HEK293 (cell line): ENCODE data around the gene ATP6V0A1.

Experiments
- CTCF ChIA-PET: fragments of 350-600 bp; formaldehyde crosslinking; extraction: SDS; loops from one replicate; lab custom pipeline; 2021; ENCODE audit warnings: antibody characterized with exemption; lab: Yijun Ruan, JAX
- POLR2A ChIA-PET: fragments of 300-600 bp; formaldehyde crosslinking; extraction: SDS; loops from one replicate; lab custom pipeline; 2020; ENCODE audit warnings: antibody characterized with exemption, inconsistent platforms; lab: Yijun Ruan, JAX
- H3K27ac ChIP-seq: fragments of 200-500 bp; sonication (Bioruptor generic); 2 replicates; pipeline ENCODE4 v1.5.1; 2014; ENCODE audit warnings: low read depth, low read length, control low read depth, inconsistent platforms; ENCODE audit errors: extremely low read depth
- H3K36me3 ChIP-seq, 2 experiments: fragments of 200-500 bp in 1 of 2; sonication (Bioruptor generic) in 1 of 2; 1 replicate in 1 of 2; 2 replicates in 1 of 2; pipeline ENCODE4 v1.5.1; 2014 to 2017; ENCODE audit warnings: inconsistent platforms in 2 of 2, low read length in 2 of 2; ENCODE audit not compliant: control insufficient read depth in 2 of 2, insufficient read depth in 1 of 2
- H3K4me1 ChIP-seq: fragments of 200-500 bp; sonication (Bioruptor generic); 2 replicates; pipeline ENCODE4 v1.5.1; 2014; ENCODE audit warnings: mild to moderate bottlenecking, low read length, inconsistent platforms; ENCODE audit not compliant: control insufficient read depth, insufficient read depth
- H3K4me3 ChIP-seq: 2 replicates; pipeline ENCODE4 v1.5.1; 2011; ENCODE audit warnings: low read depth, mild to moderate bottlenecking, control low read depth, low read length, moderate library complexity
- H3K9me3 ChIP-seq: fragments of 200-500 bp; sonication (Bioruptor generic); 2 replicates; pipeline ENCODE4 v1.5.1; 2014; ENCODE audit warnings: low read depth, low read length, inconsistent platforms; ENCODE audit not compliant: control insufficient read depth, insufficient read depth
- FEZF1 ChIP-seq: fragments of 450-650 bp; formaldehyde crosslinking; IDR thresholded peaks from 2 replicates; pipeline ENCODE4 v1.5.1; 2016; ENCODE audit warnings: missing biosample characterization, missing genetic modification characterization
- KLF10 ChIP-seq: fragments of 450-650 bp; IDR thresholded peaks from 2 replicates; pipeline ENCODE4 v1.5.1; 2018; ENCODE audit warnings: missing biosample characterization, mild to moderate bottlenecking, missing genetic modification characterization
- OSR2 ChIP-seq: fragments of 450-650 bp; formaldehyde crosslinking; IDR thresholded peaks from 2 replicates; pipeline ENCODE4 v1.5.1; 2016; ENCODE audit warnings: missing biosample characterization, missing genetic modification characterization
- PRDM10 ChIP-seq: fragments of 450-650 bp; formaldehyde crosslinking; IDR thresholded peaks from 2 replicates; pipeline ENCODE4 v1.5.1; 2016; ENCODE audit warnings: missing biosample characterization, missing genetic modification characterization
- SALL2 ChIP-seq: fragments of 450-650 bp; formaldehyde crosslinking; IDR thresholded peaks from 2 replicates; pipeline ENCODE4 v1.5.0; 2017; ENCODE audit warnings: missing biosample characterization, mild to moderate bottlenecking, missing genetic modification characterization, borderline replicate concordance
- ZBTB48 ChIP-seq: fragments of 450-650 bp; formaldehyde crosslinking; IDR thresholded peaks from 2 replicates; pipeline ENCODE4 v1.5.1; 2016; ENCODE audit warnings: missing biosample characterization, missing genetic modification characterization
- ZBTB8A ChIP-seq: fragments of 450-650 bp; formaldehyde crosslinking; IDR thresholded peaks from 2 replicates; pipeline ENCODE4 v1.5.1; 2016; ENCODE audit warnings: missing biosample characterization, missing genetic modification characterization
- ZFHX2 ChIP-seq: fragments of 450-650 bp; formaldehyde crosslinking; conservative IDR thresholded peaks from 2 replicates; pipeline ENCODE4 v1.5.1; 2016; ENCODE audit warnings: missing biosample characterization, missing genetic modification characterization
- ZNF157 ChIP-seq: fragments of 450-650 bp; formaldehyde crosslinking; IDR thresholded peaks from 2 replicates; pipeline ENCODE4 v1.5.1; 2016; ENCODE audit warnings: missing biosample characterization, missing genetic modification characterization
- ZNF302 ChIP-seq: fragments of 450-650 bp; formaldehyde crosslinking; IDR thresholded peaks from 2 replicates; pipeline ENCODE4 v1.5.1; 2016; ENCODE audit warnings: missing biosample characterization, missing genetic modification characterization, low read depth
- ZNF341 ChIP-seq: fragments of 450-650 bp; formaldehyde crosslinking; IDR thresholded peaks from 2 replicates; pipeline ENCODE4; 2016; ENCODE audit warnings: low read depth, missing biosample characterization, missing genetic modification characterization
- ZNF37A ChIP-seq: fragments of 450-650 bp; IDR thresholded peaks from 2 replicates; pipeline ENCODE4 v1.5.1; 2018; ENCODE audit warnings: missing biosample characterization, missing genetic modification characterization
- ZNF561 ChIP-seq: fragments of 450-650 bp; IDR thresholded peaks from 2 replicates; pipeline ENCODE4 v1.5.1; 2018; ENCODE audit warnings: missing biosample characterization, missing genetic modification characterization, borderline replicate concordance
- ZNF600 ChIP-seq: fragments of 450-650 bp; formaldehyde crosslinking; IDR thresholded peaks from 2 replicates; pipeline ENCODE4 v1.5.1; 2016; ENCODE audit warnings: missing biosample characterization, missing genetic modification characterization
- ZNF624 ChIP-seq: fragments of 450-650 bp; formaldehyde crosslinking; IDR thresholded peaks from 2 replicates; pipeline ENCODE4 v1.5.1; 2017; ENCODE audit warnings: missing biosample characterization, missing genetic modification characterization
- ZNF660 ChIP-seq: fragments of 450-650 bp; IDR thresholded peaks from 2 replicates; pipeline ENCODE4 v1.5.1; 2018; ENCODE audit warnings: missing biosample characterization, mild to moderate bottlenecking, missing genetic modification characterization
- ZNF692 ChIP-seq: fragments of 450-650 bp; formaldehyde crosslinking; IDR thresholded peaks from 2 replicates; pipeline ENCODE4 v1.5.1; 2016; ENCODE audit warnings: missing biosample characterization, missing genetic modification characterization
- ZXDB ChIP-seq: fragments of 450-650 bp; formaldehyde crosslinking; IDR thresholded peaks from 2 replicates; pipeline ENCODE4 v1.5.1; 2016; ENCODE audit warnings: missing biosample characterization, missing genetic modification characterization
- TF ChIP-seq, protein P1 (sequence below): fragments of 450-650 bp; IDR thresholded peaks from 2 replicates; pipeline ENCODE4 v1.5.1; 2018; ENCODE audit warnings: missing biosample characterization, mild to moderate bottlenecking, missing genetic modification characterization
- TF ChIP-seq, protein P2 (sequence below): fragments of 450-650 bp; formaldehyde crosslinking; IDR thresholded peaks from 2 replicates; pipeline ENCODE4 v1.5.1; 2016; ENCODE audit warnings: missing biosample characterization, missing genetic modification characterization

The ATP6V0A1 gene

GRCh38 chr17:42519546-42520491, 61.1 kb downstream of the ATP6V0A1 start (continued):
- TF ChIP-seq ZNF692 (tag by site-specific recombination) = peak; percentile 81
- TF ChIP-seq ZFHX2 (tag by site-specific recombination) = peak; percentile 35; the same call in 1 of the 2 replicates
- no peak for TF ChIP-seq ZNF624 (tag by site-specific recombination)
- TF ChIP-seq ZBTB48 (tag by site-specific recombination) = no peak
- TF ChIP-seq ZNF341 (tag by site-specific recombination) = peak; percentile 58

DNA sequence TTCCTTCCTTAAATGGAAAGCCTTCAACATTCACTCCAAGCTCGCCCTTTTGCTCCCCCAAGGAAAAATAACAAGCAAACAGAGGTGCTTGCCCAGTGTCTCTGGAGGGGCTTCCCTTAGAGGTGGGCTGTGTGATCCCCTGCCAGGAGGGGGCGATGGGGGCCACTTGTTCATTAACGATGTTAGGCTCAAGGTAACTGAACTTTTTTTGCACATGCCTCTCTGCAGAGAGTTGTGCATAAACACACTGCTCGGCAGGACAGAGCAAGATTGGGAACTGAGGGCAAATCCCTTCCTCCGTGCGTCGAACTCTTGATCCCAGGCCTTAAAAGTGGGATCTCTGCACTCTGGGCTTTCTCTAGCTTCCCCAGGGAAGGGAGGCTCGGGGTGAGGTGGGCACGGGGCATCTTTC, 61.9 kb downstream of the ATP6V0A1 start:
- peaks cover 25% of the 10 kb centered on the region for H3K4me1 ChIP-seq
- CTCF ChIA-PET = interaction anchor here (0.6 to 4.4 kb wide), 26 partner anchors 10 to 766 kb away, joined by 3 to 66 read pairs (median 5); partner anchors contain the start of genes CAVIN1 and NAGLU

DNA sequence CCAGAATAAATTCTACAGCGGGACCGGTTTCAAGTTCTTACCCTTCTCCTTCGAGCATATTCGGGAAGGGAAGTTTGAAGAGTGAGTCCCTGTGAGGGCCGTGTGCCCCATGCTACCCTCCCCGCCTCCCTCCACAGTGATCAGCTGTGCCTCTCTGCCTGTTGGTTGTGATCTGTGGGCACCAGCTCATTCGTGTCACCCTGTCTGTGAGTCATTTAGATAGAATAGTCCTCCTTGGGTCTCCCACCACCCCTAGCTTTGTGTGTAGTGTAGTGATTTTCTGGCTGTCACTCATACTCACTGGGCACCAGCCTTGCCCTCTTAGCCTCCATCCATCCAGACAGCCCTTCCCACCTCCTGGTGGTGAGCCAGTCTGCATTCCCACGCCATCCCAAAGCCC, 62.4 kb downstream of the ATP6V0A1 start:
- Histone ChIP-seq H3K4me3 (no peak overlapping the region), H3K36me3 (peaks cover 0 to 53% of the 10 kb centered on the region in 2 experiments; a peak in 1 of 3 replicates), H3K9me3 (no peaks in the 10 kb centered on the region), H3K27ac (no peak overlapping the region), H3K4me1 (peaks cover 25% of the 10 kb centered on the region)
- CTCF ChIA-PET = interaction anchor here (0.6 to 4.4 kb wide), 14 partner anchors 9 to 767 kb away, joined by 3 to 66 read pairs (median 5); partner anchors contain the start of gene NAGLU
- POLR2A ChIA-PET = interaction anchor here (2.5 kb wide), 1 partner anchor 9 kb away, joined by 12 read pairs; no protein-coding TSS in a partner anchor
- TF ChIP-seq OSR2 (tag by site-specific recombination) (no peak), KLF10 (tag by site-specific recombination) (no peak), ZNF157 (tag by site-specific recombination) (no peak), PRDM10 (no peak), ZXDB (no peak), ZNF302 (tag by site-specific recombination) (no peak), ZNF660 (no peak), ZNF37A (tag by site-specific recombination) (no peak), SALL2 (tag by site-specific recombination) (no peak), ZBTB8A (tag by site-specific recombination) (no peak), ZNF561 (tag by site-specific recombination) (no peak)
- TF ChIP-seq, protein P1, sequence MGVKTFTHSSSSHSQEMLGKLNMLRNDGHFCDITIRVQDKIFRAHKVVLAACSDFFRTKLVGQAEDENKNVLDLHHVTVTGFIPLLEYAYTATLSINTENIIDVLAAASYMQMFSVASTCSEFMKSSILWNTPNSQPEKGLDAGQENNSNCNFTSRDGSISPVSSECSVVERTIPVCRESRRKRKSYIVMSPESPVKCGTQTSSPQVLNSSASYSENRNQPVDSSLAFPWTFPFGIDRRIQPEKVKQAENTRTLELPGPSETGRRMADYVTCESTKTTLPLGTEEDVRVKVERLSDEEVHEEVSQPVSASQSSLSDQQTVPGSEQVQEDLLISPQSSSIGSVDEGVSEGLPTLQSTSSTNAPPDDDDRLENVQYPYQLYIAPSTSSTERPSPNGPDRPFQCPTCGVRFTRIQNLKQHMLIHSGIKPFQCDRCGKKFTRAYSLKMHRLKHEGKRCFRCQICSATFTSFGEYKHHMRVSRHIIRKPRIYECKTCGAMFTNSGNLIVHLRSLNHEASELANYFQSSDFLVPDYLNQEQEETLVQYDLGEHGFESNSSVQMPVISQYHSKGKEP (tag by site-specific recombination) = no peak
- TF ChIP-seq, protein P2, sequence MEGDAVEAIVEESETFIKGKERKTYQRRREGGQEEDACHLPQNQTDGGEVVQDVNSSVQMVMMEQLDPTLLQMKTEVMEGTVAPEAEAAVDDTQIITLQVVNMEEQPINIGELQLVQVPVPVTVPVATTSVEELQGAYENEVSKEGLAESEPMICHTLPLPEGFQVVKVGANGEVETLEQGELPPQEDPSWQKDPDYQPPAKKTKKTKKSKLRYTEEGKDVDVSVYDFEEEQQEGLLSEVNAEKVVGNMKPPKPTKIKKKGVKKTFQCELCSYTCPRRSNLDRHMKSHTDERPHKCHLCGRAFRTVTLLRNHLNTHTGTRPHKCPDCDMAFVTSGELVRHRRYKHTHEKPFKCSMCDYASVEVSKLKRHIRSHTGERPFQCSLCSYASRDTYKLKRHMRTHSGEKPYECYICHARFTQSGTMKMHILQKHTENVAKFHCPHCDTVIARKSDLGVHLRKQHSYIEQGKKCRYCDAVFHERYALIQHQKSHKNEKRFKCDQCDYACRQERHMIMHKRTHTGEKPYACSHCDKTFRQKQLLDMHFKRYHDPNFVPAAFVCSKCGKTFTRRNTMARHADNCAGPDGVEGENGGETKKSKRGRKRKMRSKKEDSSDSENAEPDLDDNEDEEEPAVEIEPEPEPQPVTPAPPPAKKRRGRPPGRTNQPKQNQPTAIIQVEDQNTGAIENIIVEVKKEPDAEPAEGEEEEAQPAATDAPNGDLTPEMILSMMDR (tag by site-specific recombination) = no peak

More for the DNA sequence above, 61.9 kb downstream of the ATP6V0A1 start:
- POLR2A ChIA-PET = interaction anchor here (0.7 to 3.7 kb wide), 6 partner anchors 10 to 97 kb away, joined by 3 to 48 read pairs (median 8); partner anchors contain the start of genes CAVIN1 and NAGLU
- TF ChIP-seq ZNF600 (tag by site-specific recombination) = peak; percentile 28; the same call in 1 of the 2 replicates
- no peak for TF ChIP-seq FEZF1
- Histone ChIP-seq H3K27ac (no peak overlapping the region), H3K36me3 (peaks cover 0 to 56% of the 10 kb centered on the region in 2 experiments; a peak in 1 of 3 replicates), H3K4me3 (no peak overlapping the region), H3K9me3 (no peaks in the 10 kb centered on the region)
